ENCODE results near the gene BRD1. TPM values are rescaled to one million over a fixed set of nuclear protein-coding genes. Genes with fewer than 3 reads are reported as not detected.

The BRD1 gene
- total and polyA plus RNA-seq, 9 of the 15 experiments (the other 6 are each of a cell fraction or from before 2014, with no cell fraction given), result 0.42 to 17.6 (median 5.5) TPM

- Histone ChIP-seq H3K4me2 (ENCODE audit: insufficient read depth, low read length) (no peak overlapping the region), H3K4me1 (replicated peaks in 1 of 2; ENCODE audit: control insufficient read depth in 2 of 2, insufficient read depth in 2 of 2, low read length in 2 of 2) (peaks cover 5 to 53% of the 10 kb centered on the region in 2 experiments; a peak in 4 of 5 replicates), H3K79me2 (ENCODE audit: control insufficient read depth, insufficient read depth, low read length) (peaks cover 21% of the 10 kb centered on the region), H3K36me3 (ENCODE audit: control insufficient read depth, insufficient read depth, low read length) (peaks cover 56% of the 10 kb centered on the region; the same call in 1 of the 3 replicates), H3K27ac (ENCODE audit: extremely low read depth, low read depth, low read length) (no peak overlapping the region), H3K27me3 (ENCODE audit: control insufficient read depth in 2 of 2, insufficient read depth in 2 of 2, low read length in 2 of 2) (no peaks in the 10 kb centered on the region), H2AFZ (ENCODE audit: low read depth, low read length) (no peak overlapping the region), H3K4me3 (no peak overlapping the region), H4K20me1 (replicated peaks; ENCODE audit: control insufficient read depth, insufficient read depth, low read length) (peaks cover 14% of the 10 kb centered on the region), H3K9me3 (replicated peaks; ENCODE audit: control insufficient read depth, insufficient read depth, low read depth, low read length) (no peaks in the 10 kb centered on the region), H3K9ac (ENCODE audit: insufficient read depth in 1 of 2, low read depth in 2 of 2, low read length in 2 of 2) (no peak overlapping the region), H3K9me1 (ENCODE audit: control insufficient read depth, insufficient read depth, low read length) (no peaks in the 10 kb centered on the region)
- 89% methylated on average over 9 of the region's 15 CpGs for WGBS (ENCODE audit: insufficient coverage, low coverage, missing lambda C conversion rate)
- ATAC-seq (no peak), FAIRE-seq (no peak), DNase-seq (ENCODE audit: extremely low read depth in 1 of 4, low spot score in 3 of 4) (no peak)
- intact Hi-C loops (cut with micrococcal nuclease) (no loop called here), in situ Hi-C loops (cut with MboI) (no loop called here)
- ChIA-PET POLR2A (no interaction called here), CTCF (ENCODE audit: low intra/inter-chr PET ratio) (no interaction called here)
- TF ChIP-seq BMI1 (IDR thresholded peaks at IDR 0.05; ENCODE audit: low read length), result no peak
- no TSS peak for BruUV-seq (replicated peaks)
These were observed 43.1 kb downstream of the BRD1 start for GRCh38 chr22:49784630-49784971.

GRCh38 chr22:49783926-49784629 is 43.6 kb downstream of the BRD1 start:
- H3K9me1 ChIP-seq (ENCODE audit: control insufficient read depth, insufficient read depth, low read length), result no peaks in the 10 kb centered on the region
- no peak for ATAC-seq
- TF ChIP-seq ZNF408 (CRISPR knock-in tag; IDR thresholded peaks at IDR 0.05; ENCODE audit: low read depth), result no peak
- TF ChIP-seq MTF1 (CRISPR knock-in tag; IDR thresholded peaks at IDR 0.05; ENCODE audit: borderline replicate concordance), result no peak
- TF ChIP-seq IRF2 (CRISPR knock-in tag; IDR thresholded peaks at IDR 0.05), result no peak
- no peak for TF ChIP-seq ZBTB1 (CRISPR knock-in tag; IDR thresholded peaks at IDR 0.05; ENCODE audit: borderline replicate concordance, low read depth)
- TF ChIP-seq JUNB (CRISPR knock-in tag; conservative IDR thresholded peaks at IDR 0.05), result no peak
- no peak for TF ChIP-seq TAL1 (IDR thresholded peaks at IDR 0.05)
- TF ChIP-seq ZBTB49 (CRISPR knock-in tag; IDR thresholded peaks at IDR 0.05; ENCODE audit: borderline replicate concordance), result no peak
- no peak for TF ChIP-seq NCOR1 (IDR thresholded peaks at IDR 0.05)
- TF ChIP-seq FOXK2 (conservative IDR thresholded peaks at IDR 0.05 in 1 of 2, IDR thresholded peaks at IDR 0.05 in 1 of 2; ENCODE audit: low read depth in 2 of 2), result no peak
- no peak for TF ChIP-seq PTRF (tag; IDR thresholded peaks at IDR 0.05)
- no peak overlapping the region for H3K4me3 ChIP-seq
- ChIA-PET CTCF (ENCODE audit: low intra/inter-chr PET ratio) (no interaction called here), POLR2A (interaction anchor here (0.5 kb wide), 1 partner anchor 247 kb away, joined by 4 read pairs; no protein-coding TSS in a partner anchor)
- H2AFZ ChIP-seq (ENCODE audit: low read depth, low read length), result no peak overlapping the region
- FAIRE-seq, result no peak
- no peak for DNase-seq (ENCODE audit: extremely low read depth in 1 of 4, low spot score in 3 of 4)
- H3K9me3 ChIP-seq (replicated peaks; ENCODE audit: control insufficient read depth, insufficient read depth, low read depth, low read length), result no peaks in the 10 kb centered on the region
- no peak overlapping the region for H3K9ac ChIP-seq (ENCODE audit: insufficient read depth in 1 of 2, low read depth in 2 of 2, low read length in 2 of 2)
- no peak overlapping the region for H3K27ac ChIP-seq (ENCODE audit: extremely low read depth, low read depth, low read length)
- H3K27me3 ChIP-seq (ENCODE audit: control insufficient read depth in 2 of 2, insufficient read depth in 2 of 2, low read length in 2 of 2), result no peaks in the 10 kb centered on the region
- peaks cover 5 to 48% of the 10 kb centered on the region in 2 experiments; a peak in 4 of 5 replicates for H3K4me1 ChIP-seq (replicated peaks in 1 of 2; ENCODE audit: control insufficient read depth in 2 of 2, insufficient read depth in 2 of 2, low read length in 2 of 2)
- H3K36me3 ChIP-seq (ENCODE audit: control insufficient read depth, insufficient read depth, low read length), result peaks cover 60% of the 10 kb centered on the region; the same call in 2 of the 3 replicates
- in situ Hi-C loops (cut with MboI), result no loop called here
- BruUV-seq (replicated peaks), result no TSS peak
- peaks cover 14% of the 10 kb centered on the region for H4K20me1 ChIP-seq (replicated peaks; ENCODE audit: control insufficient read depth, insufficient read depth, low read length)
- peaks cover 21% of the 10 kb centered on the region for H3K79me2 ChIP-seq (ENCODE audit: control insufficient read depth, insufficient read depth, low read length)
- H3K4me2 ChIP-seq (ENCODE audit: insufficient read depth, low read length), result no peak overlapping the region
- intact Hi-C loops (cut with micrococcal nuclease), result no loop called here
- 96% methylated on average over 24 of the region's 47 CpGs for WGBS (ENCODE audit: insufficient coverage, low coverage, missing lambda C conversion rate)

Data from K562 (cell line).